WTC11 (cell line): ENCODE measurements around the gene ODAPH. TPM values are rescaled to one million over a fixed set of nuclear protein-coding genes. Genes with fewer than 3 reads are reported as not detected.

Source experiments
- ATAC-seq: fragments of 200-7000 bp; cut with Tn5 transposase; 2 replicates; pipeline ENCODE4 v1.10.0; 2021; ENCODE audit warnings: mild to moderate bottlenecking, moderate library complexity
- CTCF ChIA-PET: fragments of 300-600 bp; sonication (Branson Sonifier 250); formaldehyde crosslinking; loops from one replicate; lab custom pipeline; 2021; ENCODE audit warnings: antibody characterized with exemption; lab: Charles Lee
- POLR2A ChIA-PET: fragments of 350-600 bp; sonication (Branson Sonifier 250); formaldehyde crosslinking; loops from one replicate; lab custom pipeline; 2021; ENCODE audit warnings: antibody characterized with exemption; lab: Charles Lee
- DNase-seq: peaks from one replicate; pipeline ENCODE4 v3.0.0; 2021; ENCODE audit warnings: low spot score
- H3K27ac Mint-ChIP-seq: 2 replicates; pipeline ENCODE4 v1.8.0; 2021; ENCODE audit warnings: mixed read lengths
- H3K27me3 Mint-ChIP-seq: 2 replicates; pipeline ENCODE4 v1.8.0; 2021; ENCODE audit warnings: low read depth, mild to moderate bottlenecking, moderate library complexity, mixed read lengths
- H3K36me3 Mint-ChIP-seq: 2 replicates; pipeline ENCODE4 v1.8.0; 2021; ENCODE audit warnings: mixed read lengths
- H3K4me1 Mint-ChIP-seq: 2 replicates; pipeline ENCODE4 v1.8.0; 2022; ENCODE audit warnings: mixed read lengths
- H3K4me3 Mint-ChIP-seq: 2 replicates; pipeline ENCODE4 v1.8.0; 2021; ENCODE audit warnings: mild to moderate bottlenecking, moderate library complexity, mixed read lengths
- H3K9me3 Mint-ChIP-seq: 2 replicates; pipeline ENCODE4 v1.8.0; 2021; ENCODE audit warnings: mixed read lengths
- AFF4 ChIP-seq: sonication (generic); formaldehyde crosslinking; IDR thresholded peaks from 2 replicates; pipeline ENCODE4 v1.8.1; 2023; ENCODE audit warnings: mild to moderate bottlenecking, missing genetic modification reagents, borderline replicate concordance
- AR ChIP-seq: fragments of 250-450 bp; sonication (Bioruptor Pico); IDR thresholded peaks from 2 replicates; pipeline ENCODE4 v1.9.0; 2021; ENCODE audit warnings: mild to moderate bottlenecking
- ATF3 ChIP-seq: sonication (generic); formaldehyde crosslinking; conservative IDR thresholded peaks from 2 replicates; pipeline ENCODE4 v1.8.1; 2022; ENCODE audit warnings: mild to moderate bottlenecking, missing genetic modification reagents
- E2F1 ChIP-seq: sonication (generic); formaldehyde crosslinking; IDR thresholded peaks from 2 replicates; pipeline ENCODE4 v1.8.0; 2022; ENCODE audit warnings: mild to moderate bottlenecking, missing genetic modification reagents
- FOXK1 ChIP-seq: sonication (generic); formaldehyde crosslinking; IDR thresholded peaks from 2 replicates; pipeline ENCODE4 v1.8.0; 2022; ENCODE audit warnings: mild to moderate bottlenecking, moderate library complexity, missing genetic modification reagents
- FOXP1 ChIP-seq: sonication (generic); formaldehyde crosslinking; IDR thresholded peaks from 2 replicates; pipeline ENCODE4 v1.8.0; 2022; ENCODE audit warnings: missing genetic modification reagents, mild to moderate bottlenecking, moderate library complexity, borderline replicate concordance
- JAZF1 ChIP-seq: fragments of 250-450 bp; sonication (Bioruptor Pico); IDR thresholded peaks from 2 replicates; pipeline ENCODE4 v1.9.0; 2021; ENCODE audit warnings: moderate library complexity, mild to moderate bottlenecking, inconsistent platforms
- NFE2L1 ChIP-seq: sonication (generic); formaldehyde crosslinking; IDR thresholded peaks from 2 replicates; pipeline ENCODE4 v1.8.1; 2023; ENCODE audit warnings: missing genetic modification reagents
- SOX15 ChIP-seq: fragments of 250-450 bp; sonication (Bioruptor Pico); IDR thresholded peaks from 2 replicates; pipeline ENCODE4 v1.9.0; 2021; ENCODE audit warnings: mild to moderate bottlenecking
- STAT6 ChIP-seq: sonication (generic); formaldehyde crosslinking; conservative IDR thresholded peaks from 2 replicates; pipeline ENCODE4 v1.8.1; 2023; ENCODE audit warnings: mild to moderate bottlenecking, low read depth, missing genetic modification reagents, moderate library complexity
- USF1 ChIP-seq: sonication (generic); formaldehyde crosslinking; IDR thresholded peaks from 2 replicates; pipeline ENCODE4 v1.8.0; 2022; ENCODE audit warnings: mild to moderate bottlenecking, missing genetic modification reagents
- ZBTB21 ChIP-seq: sonication (generic); formaldehyde crosslinking; IDR thresholded peaks from 2 replicates; pipeline ENCODE4 v1.8.1; 2023; ENCODE audit warnings: mild to moderate bottlenecking, missing genetic modification reagents, borderline replicate concordance
- ZNF263 ChIP-seq: sonication (generic); formaldehyde crosslinking; IDR thresholded peaks from 2 replicates; pipeline ENCODE4 v1.8.1; 2022; ENCODE audit warnings: low read depth, mild to moderate bottlenecking, moderate library complexity, missing genetic modification reagents
- ZNF317 ChIP-seq: sonication (generic); formaldehyde crosslinking; IDR thresholded peaks from 2 replicates; pipeline ENCODE4 v1.8.1; 2023; ENCODE audit warnings: low read depth, mild to moderate bottlenecking, moderate library complexity, missing genetic modification reagents, borderline replicate concordance
- ZSCAN18 ChIP-seq: fragments of 250-450 bp; sonication (Bioruptor Pico); IDR thresholded peaks from 2 replicates; pipeline ENCODE4 v2.1.2; 2022; ENCODE audit warnings: mild to moderate bottlenecking, moderate library complexity
- total RNA-seq: library from RNA; stranded (reverse); gene quantifications from 3 replicates; pipeline ENCODE4 v1.2.3, GENCODE V29; 2021

The ODAPH gene
- total RNA-seq, 1 experiment from 2014 or later = not detected

- TF ChIP-seq ZSCAN18 (CRISPR knock-in tag) = no peak
These were observed 6.8 kb upstream of the ODAPH start (continued) for GRCh38 chr4:75549019-75549418.

GRCh38 chr4:75552452-75552851, 3.4 kb upstream of the ODAPH start:
- ATAC-seq = no peak
- ChIA-PET POLR2A (no interaction called here), CTCF (no interaction called here)
- no peak overlapping the region for H3K4me3 Mint-ChIP-seq
- no peak overlapping the region for H3K27ac Mint-ChIP-seq
- H3K9me3 Mint-ChIP-seq = no peaks in the 10 kb centered on the region
- H3K4me1 Mint-ChIP-seq = no peaks in the 10 kb centered on the region; the same call in 1 of the 2 replicates
- H3K36me3 Mint-ChIP-seq = no peaks in the 10 kb centered on the region
- TF ChIP-seq AR (CRISPR knock-in tag) (no peak), ZNF263 (CRISPR knock-in tag) (no peak), ZBTB21 (CRISPR knock-in tag) (no peak), ZNF317 (CRISPR knock-in tag) (no peak), AFF4 (CRISPR knock-in tag) (no peak), JAZF1 (CRISPR knock-in tag) (no peak), E2F1 (CRISPR knock-in tag) (no peak), FOXP1 (CRISPR knock-in tag) (no peak), NFE2L1 (CRISPR knock-in tag) (no peak), STAT6 (CRISPR knock-in tag) (no peak), SOX15 (CRISPR knock-in tag) (no peak), USF1 (no peak), FOXK1 (no peak), ATF3 (no peak)
- no peak for DNase-seq
- H3K27me3 Mint-ChIP-seq = no peaks in the 10 kb centered on the region
